ENCODE results near the gene LBP.

- TF ChIP-seq POLR2A (IDR thresholded peaks at IDR 0.05; ENCODE audit: low read depth, low read length) = no peak
- no peak for TF ChIP-seq POLR2AphosphoS5 (IDR thresholded peaks at IDR 0.05; ENCODE audit: low read depth, low read length)
- TF ChIP-seq SPI1 (IDR thresholded peaks at IDR 0.05; ENCODE audit: low read depth, low read length) = no peak
- TF ChIP-seq TAF1 (IDR thresholded peaks at IDR 0.05; ENCODE audit: low read depth, low read length) = no peak
These were observed 35.2 kb upstream of the LBP start for GRCh38 chr20:38311091-38311490.

All from GM12891 (cell line).